Thyroid gland (tissue), 4 donors: ENCODE measurements around the gene BLOC1S5. TPM values are rescaled to one million over a fixed set of nuclear protein-coding genes. Genes with fewer than 3 reads are reported as not detected.
A peak's percentile ranks its signal among the peaks of the same experiment; 100 is the strongest.

Source experiments
- DNase-seq, 2 donors: peaks; one replicate each; pipeline ENCODE4 v3.0.0-alpha.2; 2019
- H3K27ac ChIP-seq, 3 donors: fragments of 200-600 bp; sonication (generic); 1 replicate in 2 of 3; 2 replicates in 1 of 3; pipeline ENCODE4 v1.5.1; 2016 to 2019; ENCODE audit warnings: mild to moderate bottlenecking in 1 of 3, moderate library complexity in 1 of 3
- H3K27me3 ChIP-seq: fragments of 200-600 bp; sonication (generic); one replicate; pipeline ENCODE4 v1.5.1; 2019
- H3K36me3 ChIP-seq, 2 donors: fragments of 200-600 bp; sonication (generic); one replicate each; pipeline ENCODE4 v1.5.1; 2016 to 2019
- H3K4me1 ChIP-seq, 2 donors: fragments of 200-600 bp; sonication (generic); one replicate each; pipeline ENCODE4 v1.5.1; 2017 to 2019
- H3K4me3 ChIP-seq, 3 donors: fragments of 200-600 bp; sonication (generic); replicated peaks in 1 of 3; 1 replicate in 2 of 3; 2 replicates in 1 of 3; pipeline ENCODE4 v1.5.1; 2016; ENCODE audit warnings: mild to moderate bottlenecking in 1 of 3
- H3K9me3 ChIP-seq: fragments of 200-600 bp; sonication (generic); one replicate; pipeline ENCODE4 v1.5.1; 2017
- CTCF ChIP-seq, 6 experiments: fragments of 200-600 bp in 3 of 6; fragments of 450-650 bp in 3 of 6; sonication (generic) in 3 of 6; IDR thresholded peaks; one replicate each; pipeline ENCODE4 v1.5.1; 2016 to 2019; ENCODE audit warnings: antibody characterized with exemption in 6 of 6, mild to moderate bottlenecking in 2 of 6, inconsistent platforms in 1 of 6, moderate library complexity in 1 of 6
- POLR2A ChIP-seq, 2 donors: fragments of 450-650 bp; IDR thresholded peaks; one replicate each; pipeline ENCODE4 v1.6.1; 2017; ENCODE audit warnings: antibody characterized with exemption in 2 of 2, mild to moderate bottlenecking in 2 of 2, moderate library complexity in 1 of 2
- WGBS, 2 donors: methylation state at CpG; one replicate each; pipeline ENCODE4 v1.1.5; 2017; 5-methylcytosine and 5-hydroxymethylcytosine counted together
- intact Hi-C: fragments of 100-400 bp; cut with DNase I; formaldehyde crosslinking; loops from one replicate; pipeline ENCODE4 v1.15.1; 2023
- total RNA-seq, 4 donors: library from RNA; depleted of rRNA; stranded (reverse); fragments of >200 nt; gene quantifications; one replicate each; pipeline ENCODE4 v1.2.3, GENCODE V29; 2016

Gene BLOC1S5
- total RNA-seq, 4 donors from 2014 or later = 15.2 to 27.7 (median 19.9) TPM

GRCh38 chr6:8026800-8027199 lies 37.4 kb downstream of the BLOC1S5 start:
- H3K4me1 ChIP-seq = peaks cover 6 to 13% of the 10 kb centered on the region in 2 donors
- no peaks in the 10 kb centered on the region for H3K27me3 ChIP-seq
- no peak overlapping the region for H3K4me3 ChIP-seq
- DNase-seq = no peak
- no peaks in the 10 kb centered on the region for H3K36me3 ChIP-seq
- no peaks in the 10 kb centered on the region for H3K9me3 ChIP-seq
- WGBS, 2 donors = 96 to 98% methylated on average over 3 of the region's 3 CpGs
- H3K27ac ChIP-seq = no peak overlapping the region
- TF ChIP-seq CTCF (IDR thresholded peaks at IDR 0.05) (no peak), POLR2A (IDR thresholded peaks at IDR 0.05) (no peak)
- intact Hi-C loops = no loop called here

- no peak for TF ChIP-seq CTCF (IDR thresholded peaks at IDR 0.05)
- TF ChIP-seq POLR2A (IDR thresholded peaks at IDR 0.05) = no peak
- 84 to 85% methylated on average over 4 of the region's 4 CpGs for whole genome bisulfite sequencing, 2 donors
- Histone ChIP-seq H3K4me1 (peaks cover 6 to 13% of the 10 kb centered on the region in 2 donors), H3K36me3 (no peaks in the 10 kb centered on the region), H3K27ac (no peak overlapping the region), H3K4me3 (no peak overlapping the region), H3K9me3 (no peaks in the 10 kb centered on the region), H3K27me3 (no peaks in the 10 kb centered on the region)
- DNase-seq = no peak
- intact Hi-C loops = no loop called here
Observed at GRCh38 chr6:8025191-8025590, 39.0 kb downstream of the BLOC1S5 start.

DNA sequence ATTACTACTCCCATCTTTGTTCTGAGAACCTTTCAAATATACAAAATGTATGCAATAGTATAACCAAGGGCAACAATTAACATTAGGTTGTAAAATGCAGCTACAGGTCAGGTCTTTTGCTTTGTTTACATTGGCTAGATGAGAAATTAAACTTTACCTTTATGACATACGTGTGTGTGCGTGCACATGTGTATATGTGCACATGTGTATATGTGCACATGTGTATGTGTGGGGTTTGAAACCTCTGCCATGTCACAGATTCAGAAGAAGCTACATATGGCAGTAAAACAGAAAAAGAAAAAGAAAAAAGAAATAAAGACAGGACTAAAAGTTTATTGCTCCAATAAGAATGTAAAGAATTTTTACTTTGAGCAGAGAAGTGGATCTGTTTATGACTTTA lies 40.6 kb downstream of the BLOC1S5 start:
- no peak for DNase-seq
- Histone ChIP-seq H3K4me3 (no peak overlapping the region), H3K4me1 (peaks cover 6 to 10% of the 10 kb centered on the region in 2 donors), H3K36me3 (no peaks in the 10 kb centered on the region), H3K9me3 (no peaks in the 10 kb centered on the region), H3K27ac (no peak overlapping the region), H3K27me3 (no peaks in the 10 kb centered on the region)
- 95% methylated on average over 2 of the region's 2 CpGs for WGBS, 2 donors
- TF ChIP-seq POLR2A (IDR thresholded peaks at IDR 0.05) (no peak), CTCF (IDR thresholded peaks at IDR 0.05) (no peak)
- intact Hi-C loops = no loop called here

GRCh38 chr6:8020083-8020482 lies 44.1 kb downstream of the BLOC1S5 start:
- H3K27me3 ChIP-seq = no peaks in the 10 kb centered on the region
- TF ChIP-seq CTCF (IDR thresholded peaks at IDR 0.05) (no peak), POLR2A (IDR thresholded peaks at IDR 0.05) (no peak)
- no peak overlapping the region for H3K27ac ChIP-seq
- intact Hi-C loops = no loop called here
- 94 to 95% methylated on average over 4 of the region's 4 CpGs for WGBS, 2 donors
- no peak overlapping the region for H3K4me3 ChIP-seq
- no peaks in the 10 kb centered on the region for H3K36me3 ChIP-seq
- H3K9me3 ChIP-seq = no peaks in the 10 kb centered on the region
- DNase-seq = no peak
- no peaks in the 10 kb centered on the region for H3K4me1 ChIP-seq

DNA sequence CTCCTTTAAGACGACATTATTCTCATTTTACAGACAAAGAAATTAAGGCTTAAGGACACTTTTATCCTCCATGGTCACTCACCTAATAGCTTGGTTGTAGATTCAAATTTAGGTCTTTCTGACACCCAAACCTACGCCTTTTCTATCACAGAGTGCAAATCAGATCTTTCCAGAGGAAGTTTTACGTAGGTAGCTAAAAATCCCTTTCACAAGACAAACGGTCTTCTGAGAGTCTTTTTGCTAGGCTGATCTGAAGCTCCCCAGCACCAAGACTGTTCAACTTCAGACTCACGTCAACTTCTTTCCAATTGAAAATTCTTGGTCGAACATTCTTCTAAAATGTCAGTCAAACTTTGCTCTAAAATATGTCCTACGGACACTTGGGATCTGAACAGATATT lies 46.5 kb downstream of the BLOC1S5 start:
- 69 to 76% methylated on average over 7 of the region's 7 CpGs for WGBS, 2 donors
- Histone ChIP-seq H3K27ac (no peak overlapping the region), H3K4me3 (peak overlapping the region in 1 of 3 donors; percentile 0), H3K9me3 (no peaks in the 10 kb centered on the region), H3K27me3 (no peaks in the 10 kb centered on the region), H3K36me3 (no peaks in the 10 kb centered on the region), H3K4me1 (no peaks in the 10 kb centered on the region)
- no peak for TF ChIP-seq POLR2A (IDR thresholded peaks at IDR 0.05)
- no peak for TF ChIP-seq CTCF (IDR thresholded peaks at IDR 0.05)
- no peak for DNase-seq
- intact Hi-C loops = no loop called here
